ENCODE results near the gene GALNT9. TPM values are rescaled to one million over a fixed set of nuclear protein-coding genes. Genes with fewer than 3 reads are reported as not detected.

GALNT9 gene
- polyA plus RNA-seq, 1 experiment: not detected

- ChIA-PET POLR2A (no interaction called here), CTCF (no interaction called here)
- no peaks in the 10 kb centered on the region for H3K36me3 ChIP-seq (ENCODE audit: control insufficient read depth, insufficient read depth, low read length)
- DNase-seq (ENCODE audit: low read depth): no peak
- no peak for TF ChIP-seq CTCF (IDR thresholded peaks at IDR 0.05; ENCODE audit: insufficient read depth, low read depth, low read length)
- H3K27me3 ChIP-seq (ENCODE audit: control insufficient read depth, insufficient read depth, low read length): 0 out of 2 replicates have a peak, but pooled peaks cover 3% of the 10 kb centered on the region
- no peak overlapping the region for H3K4me3 ChIP-seq (ENCODE audit: low read depth, low read length)
Measured at GRCh38 chr12:132345126-132345525, 15.7 kb upstream of the GALNT9 start.

GRCh38 chr12:132344601-132345000 is 15.2 kb upstream of the GALNT9 start:
- no peak for DNase-seq (ENCODE audit: low read depth)

GRCh38 chr12:132344181-132344580 is 14.8 kb upstream of the GALNT9 start:
- no peak for TF ChIP-seq CTCF (IDR thresholded peaks at IDR 0.05; ENCODE audit: insufficient read depth, low read depth, low read length)
- POLR2A ChIA-PET: no interaction called here
- CTCF ChIA-PET: no interaction called here
- no peak for DNase-seq (ENCODE audit: low read depth)
- Histone ChIP-seq H3K36me3 (ENCODE audit: control insufficient read depth, insufficient read depth, low read length) (no peaks in the 10 kb centered on the region), H3K27me3 (ENCODE audit: control insufficient read depth, insufficient read depth, low read length) (0 out of 2 replicates have a peak, but pooled peaks cover 3% of the 10 kb centered on the region), H3K4me3 (ENCODE audit: low read depth, low read length) (no peak overlapping the region)

More at GRCh38 chr12:132344601-132345000, 15.2 kb upstream of the GALNT9 start:
- Histone ChIP-seq H3K4me3 (ENCODE audit: low read depth, low read length) (no peak overlapping the region), H3K27me3 (ENCODE audit: control insufficient read depth, insufficient read depth, low read length) (0 out of 2 replicates have a peak, but pooled peaks cover 3% of the 10 kb centered on the region), H3K36me3 (ENCODE audit: control insufficient read depth, insufficient read depth, low read length) (no peaks in the 10 kb centered on the region)
- POLR2A ChIA-PET: no interaction called here
- no peak for TF ChIP-seq CTCF (IDR thresholded peaks at IDR 0.05; ENCODE audit: insufficient read depth, low read depth, low read length)
- CTCF ChIA-PET: no interaction called here

- no peak for TF ChIP-seq CTCF (IDR thresholded peaks at IDR 0.05; ENCODE audit: insufficient read depth, low read depth, low read length)
- CTCF ChIA-PET: no interaction called here
- H3K4me3 ChIP-seq (ENCODE audit: low read depth, low read length): no peak overlapping the region
- no peaks in the 10 kb centered on the region for H3K36me3 ChIP-seq (ENCODE audit: control insufficient read depth, insufficient read depth, low read length)
- H3K27me3 ChIP-seq (ENCODE audit: control insufficient read depth, insufficient read depth, low read length): 0 out of 2 replicates have a peak, but pooled peaks cover 3% of the 10 kb centered on the region
- POLR2A ChIA-PET: no interaction called here
- DNase-seq (ENCODE audit: low read depth): no peak
Measured at GRCh38 chr12:132343294-132344004, 14.1 kb upstream of the GALNT9 start.

- 0 out of 2 replicates have a peak, but pooled peaks cover 3% of the 10 kb centered on the region for H3K27me3 ChIP-seq (ENCODE audit: control insufficient read depth, insufficient read depth, low read length)
- no peaks in the 10 kb centered on the region for H3K36me3 ChIP-seq (ENCODE audit: control insufficient read depth, insufficient read depth, low read length)
- TF ChIP-seq CTCF (IDR thresholded peaks at IDR 0.05; ENCODE audit: insufficient read depth, low read depth, low read length): 0 out of 2 replicates have a peak, but pooled peaks have one; percentile 11
- POLR2A ChIA-PET: no interaction called here
- no peak overlapping the region for H3K4me3 ChIP-seq (ENCODE audit: low read depth, low read length)
- CTCF ChIA-PET: interaction anchor here (0.7 kb wide), 1 partner anchor 14 kb away, joined by 3 read pairs; no protein-coding TSS in a partner anchor
- DNase-seq (ENCODE audit: low read depth): no peak
Measured at GRCh38 chr12:132342251-132343227, 13.2 kb upstream of the GALNT9 start.

Data from BJ (cell line).